ENCODE results near the gene DGCR8. TPM values are rescaled to one million over a fixed set of nuclear protein-coding genes. Genes with fewer than 3 reads are reported as not detected.

Gene DGCR8
- polyA plus RNA-seq, 1 experiment, result 21.3 TPM

GRCh38 chr22:20084547-20085413, 4.7 kb downstream of the DGCR8 start:
- Histone ChIP-seq H3K4me3 (ENCODE audit: low read depth, low read length) (no peak overlapping the region), H3K36me3 (ENCODE audit: control insufficient read depth, insufficient read depth, low read length) (peaks cover 24% of the 10 kb centered on the region), H3K27me3 (ENCODE audit: control insufficient read depth, insufficient read depth, low read length) (no peaks in the 10 kb centered on the region)
- ChIA-PET CTCF (interaction anchor here (1.2 kb wide), 1 partner anchor 27 kb away, joined by 4 read pairs; no protein-coding TSS in a partner anchor), POLR2A (no interaction called here)
- DNase-seq (ENCODE audit: low read depth), result no peak
- peak; percentile 37 for TF ChIP-seq CTCF (IDR thresholded peaks at IDR 0.05; ENCODE audit: insufficient read depth, low read depth, low read length)

GRCh38 chr22:20085651-20086050, 5.6 kb downstream of the DGCR8 start:
- Histone ChIP-seq H3K27me3 (ENCODE audit: control insufficient read depth, insufficient read depth, low read length) (no peaks in the 10 kb centered on the region), H3K36me3 (ENCODE audit: control insufficient read depth, insufficient read depth, low read length) (peaks cover 33% of the 10 kb centered on the region), H3K4me3 (ENCODE audit: low read depth, low read length) (no peak overlapping the region)
- CTCF ChIA-PET, result interaction anchor here (1.2 to 1.5 kb wide), 2 partner anchors 11 to 27 kb away, joined by 4 to 5 read pairs; no protein-coding TSS in a partner anchor
- POLR2A ChIA-PET, result no interaction called here
- TF ChIP-seq CTCF (IDR thresholded peaks at IDR 0.05; ENCODE audit: insufficient read depth, low read depth, low read length), result no peak
- DNase-seq (ENCODE audit: low read depth), result no peak

GRCh38 chr22:20086101-20086599, 6.1 kb downstream of the DGCR8 start:
- ChIA-PET CTCF (interaction anchor here (1.2 to 1.5 kb wide), 3 partner anchors 11 to 26 kb away, joined by 3 to 5 read pairs (median 4); no protein-coding TSS in a partner anchor), POLR2A (no interaction called here)
- DNase-seq (ENCODE audit: low read depth), result no peak
- Histone ChIP-seq H3K36me3 (ENCODE audit: control insufficient read depth, insufficient read depth, low read length) (peaks cover 37% of the 10 kb centered on the region), H3K27me3 (ENCODE audit: control insufficient read depth, insufficient read depth, low read length) (no peaks in the 10 kb centered on the region), H3K4me3 (ENCODE audit: low read depth, low read length) (no peak overlapping the region)
- no peak for TF ChIP-seq CTCF (IDR thresholded peaks at IDR 0.05; ENCODE audit: insufficient read depth, low read depth, low read length)

- no peak for DNase-seq (ENCODE audit: low read depth)
- ChIA-PET POLR2A (no interaction called here), CTCF (interaction anchor here (1.2 to 1.5 kb wide), 2 partner anchors 10 to 19 kb away, joined by 3 to 5 read pairs; no protein-coding TSS in a partner anchor)
- TF ChIP-seq CTCF (IDR thresholded peaks at IDR 0.05; ENCODE audit: insufficient read depth, low read depth, low read length), result no peak
- Histone ChIP-seq H3K36me3 (ENCODE audit: control insufficient read depth, insufficient read depth, low read length) (peaks cover 39% of the 10 kb centered on the region), H3K4me3 (ENCODE audit: low read depth, low read length) (no peak overlapping the region), H3K27me3 (ENCODE audit: control insufficient read depth, insufficient read depth, low read length) (no peaks in the 10 kb centered on the region)
These were observed 6.7 kb downstream of the DGCR8 start for GRCh38 chr22:20086763-20087162.

All from BJ (cell line).